A549 (cell line): ENCODE data around the gene NAV2.

Source experiments
- ESRRA ChIP-seq: fragments of 150-350 bp; IDR thresholded peaks from 2 replicates; pipeline ENCODE4 v1.6.1; 2014; ENCODE audit warnings: mild to moderate bottlenecking, low read length, borderline replicate concordance
- NPAS2 ChIP-seq: fragments of 250-450 bp; sonication (Bioruptor Pico); IDR thresholded peaks from 2 replicates; pipeline ENCODE4 v1.8.0; 2022; ENCODE audit warnings: mild to moderate bottlenecking, moderate library complexity, borderline replicate concordance
- RFX5 ChIP-seq: fragments of 450-650 bp; IDR thresholded peaks from 2 replicates; pipeline ENCODE4 v1.7.1; 2014; ENCODE audit warnings: antibody characterized with exemption, mild to moderate bottlenecking, moderate library complexity
- SREBF2 ChIP-seq: fragments of 450-650 bp; IDR thresholded peaks from 2 replicates; pipeline ENCODE4 v1.6.1; 2014; ENCODE audit warnings: mild to moderate bottlenecking, moderate library complexity
- TF ChIP-seq, protein P1 (sequence below): fragments of >200 bp; sonication (Bioruptor Twin); formaldehyde crosslinking; IDR thresholded peaks from 3 replicates; pipeline ENCODE4 v1.5.1; 2016
- TF ChIP-seq, protein P2 (sequence below): IDR thresholded peaks from 2 replicates; pipeline ENCODE4 v1.6.1; 2012

DNA sequence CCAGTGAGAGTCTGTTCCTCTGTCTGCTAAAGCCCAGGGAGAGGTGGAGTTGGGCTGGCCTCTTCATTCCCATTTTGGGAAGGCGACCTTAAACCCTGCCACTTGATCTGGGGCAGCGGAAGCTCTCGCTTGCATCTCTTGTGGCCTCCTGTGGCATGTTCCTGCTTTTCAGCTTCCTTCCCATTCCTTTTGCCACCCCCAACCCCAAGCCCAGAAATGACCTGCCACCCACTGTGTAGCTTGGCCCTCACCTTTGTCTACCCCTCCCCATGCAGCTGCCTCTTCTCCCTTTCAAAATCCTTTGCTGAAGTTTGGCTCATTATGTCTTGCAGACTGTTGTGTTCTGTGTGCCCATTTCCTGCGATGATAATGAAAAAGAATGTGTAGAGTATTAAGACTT lies 337.4 kb downstream of the NAV2 start:
- TF ChIP-seq, protein P1, sequence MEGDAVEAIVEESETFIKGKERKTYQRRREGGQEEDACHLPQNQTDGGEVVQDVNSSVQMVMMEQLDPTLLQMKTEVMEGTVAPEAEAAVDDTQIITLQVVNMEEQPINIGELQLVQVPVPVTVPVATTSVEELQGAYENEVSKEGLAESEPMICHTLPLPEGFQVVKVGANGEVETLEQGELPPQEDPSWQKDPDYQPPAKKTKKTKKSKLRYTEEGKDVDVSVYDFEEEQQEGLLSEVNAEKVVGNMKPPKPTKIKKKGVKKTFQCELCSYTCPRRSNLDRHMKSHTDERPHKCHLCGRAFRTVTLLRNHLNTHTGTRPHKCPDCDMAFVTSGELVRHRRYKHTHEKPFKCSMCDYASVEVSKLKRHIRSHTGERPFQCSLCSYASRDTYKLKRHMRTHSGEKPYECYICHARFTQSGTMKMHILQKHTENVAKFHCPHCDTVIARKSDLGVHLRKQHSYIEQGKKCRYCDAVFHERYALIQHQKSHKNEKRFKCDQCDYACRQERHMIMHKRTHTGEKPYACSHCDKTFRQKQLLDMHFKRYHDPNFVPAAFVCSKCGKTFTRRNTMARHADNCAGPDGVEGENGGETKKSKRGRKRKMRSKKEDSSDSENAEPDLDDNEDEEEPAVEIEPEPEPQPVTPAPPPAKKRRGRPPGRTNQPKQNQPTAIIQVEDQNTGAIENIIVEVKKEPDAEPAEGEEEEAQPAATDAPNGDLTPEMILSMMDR, result no peak
- TF ChIP-seq, protein P2, sequence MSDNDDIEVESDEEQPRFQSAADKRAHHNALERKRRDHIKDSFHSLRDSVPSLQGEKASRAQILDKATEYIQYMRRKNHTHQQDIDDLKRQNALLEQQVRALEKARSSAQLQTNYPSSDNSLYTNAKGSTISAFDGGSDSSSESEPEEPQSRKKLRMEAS, result no peak
- TF ChIP-seq ESRRA, result no peak
- TF ChIP-seq NPAS2 (CRISPR knock-in tag), result no peak
- no peak for TF ChIP-seq SREBF2
- no peak for TF ChIP-seq RFX5
